CD14-positive monocyte (primary cell): ENCODE measurements around the gene MYNN. TPM values are rescaled to one million over a fixed set of nuclear protein-coding genes. Genes with fewer than 3 reads are reported as not detected.

Experiments
- DNase-seq, 3 donors: peaks; one replicate each; pipeline ENCODE4 v3.0.0-alpha.2; 2011 to 2022
- H2AFZ ChIP-seq: 2 replicates; pipeline ENCODE4 v1.6.0; 2012; ENCODE audit warnings: mild to moderate bottlenecking, low read depth, low read length, inconsistent platforms; ENCODE audit not compliant: insufficient read depth, poor library complexity, severe bottlenecking
- H3K27ac ChIP-seq, 2 donors: 1 replicate in 1 of 2; 2 replicates in 1 of 2; pipeline ENCODE4 v1.5.1; 2012 to 2013; ENCODE audit warnings: low read length in 2 of 2, control low read depth in 1 of 2, inconsistent platforms in 1 of 2, low read depth in 1 of 2, mild to moderate bottlenecking in 1 of 2
- H3K27me3 ChIP-seq, 2 donors: one replicate each; pipeline versions ENCODE4 v1.6.0 to v1.6.1; 2011 to 2013; ENCODE audit warnings: low read length in 2 of 2; ENCODE audit not compliant: control insufficient read depth in 2 of 2, insufficient read depth in 2 of 2
- H3K36me3 ChIP-seq, 2 donors: replicated peaks in 1 of 2; 1 replicate in 1 of 2; 2 replicates in 1 of 2; pipeline versions ENCODE4 v1.5.1 to v1.6.1; 2012 to 2013; ENCODE audit warnings: low read length in 2 of 2, control low read depth in 1 of 2, inconsistent platforms in 1 of 2, mild to moderate bottlenecking in 1 of 2; ENCODE audit not compliant: insufficient read depth in 2 of 2, control insufficient read depth in 1 of 2
- H3K4me1 ChIP-seq, 2 donors: 1 replicate in 1 of 2; 2 replicates in 1 of 2; pipeline versions ENCODE4 v1.5.1 to v1.6.1; 2012 to 2013; ENCODE audit warnings: low read length in 2 of 2, control low read depth in 1 of 2, inconsistent platforms in 1 of 2, mild to moderate bottlenecking in 1 of 2, moderate library complexity in 1 of 2; ENCODE audit not compliant: insufficient read depth in 2 of 2, control insufficient read depth in 1 of 2
- H3K4me2 ChIP-seq: replicated peaks from 2 replicates; pipeline ENCODE3; 2012; ENCODE audit warnings: low read length, moderate library complexity, mild to moderate bottlenecking; ENCODE audit not compliant: poor library complexity, severe bottlenecking; ENCODE audit errors: extremely low read depth
- H3K4me3 ChIP-seq, 3 experiments: fragments of 200-600 bp in 1 of 3; sonication (generic) in 1 of 3; replicated peaks in 1 of 3; 1 replicate in 2 of 3; 2 replicates in 1 of 3; pipeline ENCODE4 v1.5.1; 2011 to 2013; ENCODE audit warnings: low read length in 3 of 3, mild to moderate bottlenecking in 3 of 3, control low read depth in 2 of 3, low read depth in 2 of 3, inconsistent platforms in 1 of 3, moderate library complexity in 1 of 3
- H3K79me2 ChIP-seq: 2 replicates; pipeline ENCODE4 v1.6.0; 2012; ENCODE audit warnings: mild to moderate bottlenecking, control low read depth, inconsistent platforms, low read length, moderate library complexity; ENCODE audit not compliant: insufficient read depth
- H3K9ac ChIP-seq: 2 replicates; pipeline ENCODE4 v1.6.0; 2017; ENCODE audit warnings: low read length, mild to moderate bottlenecking; ENCODE audit not compliant: insufficient read depth, poor library complexity, severe bottlenecking
- H3K9me3 ChIP-seq, 2 donors: replicated peaks in 1 of 2; 1 replicate in 1 of 2; 2 replicates in 1 of 2; pipeline versions ENCODE4 v1.5.1 to v1.6.1; 2012 to 2013; ENCODE audit warnings: low read length in 2 of 2, control low read depth in 1 of 2; ENCODE audit not compliant: control insufficient read depth in 1 of 2, insufficient read depth in 1 of 2
- H4K20me1 ChIP-seq: 2 replicates; pipeline ENCODE4 v1.6.0; 2012; ENCODE audit warnings: mild to moderate bottlenecking, low read length, control low read depth, moderate library complexity; ENCODE audit not compliant: insufficient read depth
- H3K27ac Mint-ChIP-seq, 7 donors: one replicate each; pipeline ENCODE4 v1.8.0; 2020; ENCODE audit warnings: mild to moderate bottlenecking in 7 of 7, mixed read lengths in 7 of 7, moderate library complexity in 6 of 7, inconsistent platforms in 2 of 7
- H3K27me3 Mint-ChIP-seq, 3 donors: one replicate each; pipeline ENCODE4 v1.8.0; 2021 to 2022; ENCODE audit warnings: low read depth in 3 of 3, mild to moderate bottlenecking in 3 of 3, mixed read lengths in 3 of 3, moderate library complexity in 3 of 3, inconsistent platforms in 1 of 3
- H3K36me3 Mint-ChIP-seq, 2 donors: one replicate each; pipeline ENCODE4 v1.8.0; 2020; ENCODE audit warnings: mixed read lengths in 2 of 2, inconsistent platforms in 1 of 2, mild to moderate bottlenecking in 1 of 2
- H3K4me1 Mint-ChIP-seq: one replicate; pipeline ENCODE4 v1.8.0; 2020; ENCODE audit warnings: mild to moderate bottlenecking, mixed read lengths
- H3K4me3 Mint-ChIP-seq, 2 donors: one replicate each; pipeline ENCODE4 v1.8.0; 2020; ENCODE audit warnings: mild to moderate bottlenecking in 2 of 2, mixed read lengths in 2 of 2, moderate library complexity in 1 of 2
- H3K9me3 Mint-ChIP-seq, 7 donors: one replicate each; pipeline ENCODE4 v1.8.0; 2020 to 2022; ENCODE audit warnings: mixed read lengths in 7 of 7, mild to moderate bottlenecking in 6 of 7, moderate library complexity in 6 of 7, inconsistent platforms in 2 of 7
- CTCF ChIP-seq: fragments of 200-600 bp; IDR thresholded peaks from one replicate; pipeline ENCODE4 v1.8.0; 2022; ENCODE audit warnings: antibody characterized with exemption, mild to moderate bottlenecking
- WGBS: methylation state at CpG from one replicate; pipeline ENCODE4 v1.1.5; 2013; ENCODE audit warnings: missing lambda C conversion rate; ENCODE audit not compliant: insufficient coverage; 5-methylcytosine and 5-hydroxymethylcytosine counted together
- intact Hi-C, 2 donors: fragments of 100-400 bp; cut with micrococcal nuclease; formaldehyde crosslinking; loops; one replicate each; pipeline versions ENCODE4 v1.15.0 to v1.15.1; 2023
- polyA plus RNA-seq, 3 donors: library from polyadenylated mRNA; depleted of rRNA in 1 of 3; unstranded in 2 of 3; stranded (reverse) in 1 of 3; fragments of 300-500 nt in 2 of 3; fragments of >200 nt in 1 of 3; fragmentation: Illumina TruSeq in 2 of 3; gene quantifications; 1 replicate in 2 of 3; 2 replicates in 1 of 3; pipeline ENCODE4 v1.2.3, GENCODE V29; 2012 to 2021

Gene MYNN
- polyA plus RNA-seq, 3 donors, result 6.3 to 9.0 (median 8.7) TPM

- Mint-ChIP-seq H3K4me3 (peak within 1 kb of the TSS; percentile 98 to 99), H3K4me1 (peaks cover 15% of the 10 kb centered on the region), H3K27ac (peak within 1 kb of the TSS; percentile 91 to 99 (median 96)), H3K36me3 (no peaks in the 10 kb centered on the region), H3K9me3 (peaks cover 2 to 13% (median 5%) of the 10 kb centered on the region in 7 donors), H3K27me3 (peaks cover 2 to 7% (median 5%) of the 10 kb centered on the region in 3 donors)
- Histone ChIP-seq H3K36me3 (no peaks in the 10 kb centered on the region), H3K4me2 (peak within 1 kb of the TSS; percentile 94), H4K20me1 (no peaks in the 10 kb centered on the region), H3K27ac (peak within 1 kb of the TSS; percentile 88 to 93), H2AFZ (peak within 1 kb of the TSS; percentile 89), H3K4me3 (peak within 1 kb of the TSS; percentile 70 to 95 (median 79)), H3K9ac (peak within 1 kb of the TSS; percentile 90), H3K27me3 (no peaks in the 10 kb centered on the region), H3K79me2 (no peaks in the 10 kb centered on the region), H3K9me3 (no peaks in the 10 kb centered on the region), H3K4me1 (peaks cover 12 to 17% of the 10 kb centered on the region in 2 donors)
- 4% methylated on average over 33 of the region's 42 CpGs for WGBS
- intact Hi-C loops, result loop anchor here (5.0 to 10.0 kb wide), 4 partner anchors 100 to 272 kb away; partner anchors contain the start of genes SEC62 (in 2 of the 2), GPR160 (in 1 of the 2) and LRRC31 (in 1 of the 2)
- DNase-seq, result peak; percentile 80 to 89 (median 81)
- TF ChIP-seq CTCF, result no peak
Observed at GRCh38 chr3:169764882-169765612, 8.1 kb upstream of the MYNN start, which contains the start of gene TERC. TERC (minus strand) TSS chr3:169765060.

- peak within 1 kb of the TSS; percentile 83 to 93 for H3K4me3 Mint-ChIP-seq
- Histone ChIP-seq H4K20me1 (no peaks in the 10 kb centered on the region), H3K9me3 (no peaks in the 10 kb centered on the region), H3K4me3 (peak within 1 kb of the TSS; percentile 58 to 79 (median 64)), H3K36me3 (peaks cover 2 to 3% of the 10 kb centered on the region in 2 donors), H3K27ac (peak within 1 kb of the TSS; percentile 8 to 20), H3K27me3 (no peaks in the 10 kb centered on the region), H2AFZ (peak within 1 kb of the TSS; percentile 83), H3K79me2 (peaks cover 9% of the 10 kb centered on the region), H3K9ac (peak within 1 kb of the TSS; percentile 52), H3K4me2 (peak within 1 kb of the TSS; percentile 96), H3K4me1 (peaks cover 14 to 23% of the 10 kb centered on the region in 2 donors)
- peak within 1 kb of the TSS in 4 of 7 donors; percentile 30 to 67 (median 55) for H3K27ac Mint-ChIP-seq
- peak; percentile 37 to 61 (median 46) for DNase-seq
- peaks cover 0 to 9% (median 1%) of the 10 kb centered on the region in 7 donors for H3K9me3 Mint-ChIP-seq
- peaks cover 2 to 7% (median 5%) of the 10 kb centered on the region in 3 donors for H3K27me3 Mint-ChIP-seq
- intact Hi-C loops, result loop anchor here (5.0 to 10.0 kb wide), 5 partner anchors 95 to 588 kb away; partner anchors contain the start of genes SEC62 (in 2 of the 2), SKIL (in 2 of the 2), GPR160 (in 1 of the 2) and LRRC31 (in 1 of the 2)
- under 1% methylated on average over 46 of the region's 51 CpGs for WGBS
- H3K4me1 Mint-ChIP-seq, result peaks cover 17% of the 10 kb centered on the region
- no peak for TF ChIP-seq CTCF
- peaks cover 0 to under 1% of the 10 kb centered on the region in 2 donors for H3K36me3 Mint-ChIP-seq
Observed at GRCh38 chr3:169769287-169770181, 3.7 kb upstream of the MYNN start, which contains the start of gene ACTRT3. ACTRT3 (minus strand) TSS chr3:169769561; CDS start chr3:169769520, 41 bp downstream.
